SK-N-SH (cell line): Measurements from ENCODE around the gene CCDC88C. TPM values are rescaled to one million over a fixed set of nuclear protein-coding genes. Genes with fewer than 3 reads are reported as not detected.

Source experiments
- CTCF ChIA-PET: fragments of 300-600, 350-600 bp; formaldehyde crosslinking; extraction: SDS; loops from one replicate; lab custom pipeline; 2021; lab: Yijun Ruan, JAX
- POLR2A ChIA-PET: fragments of 350-600 bp; sonication (Branson Sonifier 250); formaldehyde crosslinking; extraction: SDS; loops from one replicate; lab custom pipeline; 2020; ENCODE audit warnings: antibody characterized with exemption, inconsistent platforms; lab: Yijun Ruan, JAX
- DNase-seq: peaks from one replicate; pipeline ENCODE4 v3.0.0; 2012
- H2AFZ ChIP-seq: fragments of 200-600 bp; sonication (generic); 2 replicates; pipeline ENCODE4 v1.8.1; 2016; ENCODE audit warnings: antibody characterized with exemption, mild to moderate bottlenecking, low read depth
- H3F3A ChIP-seq: fragments of 200-600 bp; sonication (generic); replicated peaks from 2 replicates; pipeline ENCODE3; 2016; ENCODE audit warnings: antibody characterized with exemption, mild to moderate bottlenecking; ENCODE audit not compliant: insufficient read depth
- H3K27ac ChIP-seq, 2 experiments: fragments of 200-500 bp in 1 of 2; fragments of 200-600 bp in 1 of 2; sonication (Bioruptor generic) in 1 of 2; sonication (generic), shearing (Covaris generic) in 1 of 2; 2 replicates each; pipeline versions ENCODE4 v1.5.1 to v1.6.1; 2014 to 2016; ENCODE audit warnings: low read depth in 2 of 2, inconsistent platforms in 1 of 2, low read length in 1 of 2, mild to moderate bottlenecking in 1 of 2, mixed read lengths in 1 of 2
- H3K27me3 ChIP-seq: fragments of 200-600 bp; sonication (generic), shearing (Covaris generic); 2 replicates; pipeline ENCODE4 v1.6.1; 2016; ENCODE audit warnings: mixed run types; ENCODE audit not compliant: insufficient read depth
- H3K36me3 ChIP-seq, 2 experiments: fragments of 200-500 bp in 1 of 2; fragments of 200-600 bp in 1 of 2; sonication (Bioruptor generic) in 1 of 2; sonication (generic) in 1 of 2; replicated peaks in 1 of 2; 2 replicates each; pipeline versions ENCODE3 to v1.5.1; 2014 to 2016; ENCODE audit warnings: low read length in 1 of 2, mild to moderate bottlenecking in 1 of 2; ENCODE audit not compliant: insufficient read depth in 2 of 2, control insufficient read depth in 1 of 2
- H3K4me1 ChIP-seq, 2 experiments: fragments of 200-500 bp in 1 of 2; fragments of 200-600 bp in 1 of 2; sonication (Bioruptor generic) in 1 of 2; sonication (generic), shearing (Covaris generic) in 1 of 2; 2 replicates each; pipeline versions ENCODE4 v1.5.1 to v1.6.1; 2014 to 2016; ENCODE audit warnings: low read depth in 1 of 2, low read length in 1 of 2, mixed run types in 1 of 2; ENCODE audit not compliant: insufficient read depth in 2 of 2, control insufficient read depth in 1 of 2
- H3K4me2 ChIP-seq: fragments of 200-600 bp; sonication (generic), shearing (Covaris generic); 2 replicates; pipeline ENCODE4 v1.6.1; 2017; ENCODE audit warnings: mixed run types
- H3K4me3 ChIP-seq, 2 experiments: fragments of 200-500 bp in 1 of 2; fragments of 200-600 bp in 1 of 2; sonication (Bioruptor generic) in 1 of 2; sonication (generic), shearing (Covaris generic) in 1 of 2; 2 replicates each; pipeline versions ENCODE4 v1.5.1 to v1.8.1; 2014 to 2016; ENCODE audit warnings: low read depth in 2 of 2, inconsistent platforms in 1 of 2, low read length in 1 of 2, mild to moderate bottlenecking in 1 of 2, mixed read lengths in 1 of 2, moderate library complexity in 1 of 2
- H3K79me2 ChIP-seq: fragments of 200-600 bp; sonication (generic); 2 replicates; pipeline ENCODE4 v1.8.1; 2017; ENCODE audit warnings: mild to moderate bottlenecking; ENCODE audit not compliant: insufficient read depth
- H3K9ac ChIP-seq: fragments of 200-600 bp; sonication (generic); 2 replicates; pipeline ENCODE4 v1.6.1; 2017; ENCODE audit warnings: mixed run types
- H3K9me2 ChIP-seq: fragments of 200-600 bp; sonication (generic); 2 replicates; pipeline ENCODE4 v1.6.1; 2017; ENCODE audit warnings: mixed run types
- H3K9me3 ChIP-seq: fragments of 200-600 bp; sonication (generic); 2 replicates; pipeline ENCODE4 v1.6.1; 2017; ENCODE audit warnings: mixed run types, mild to moderate bottlenecking, moderate library complexity
- H4K20me1 ChIP-seq: fragments of 200-600 bp; sonication (generic); 2 replicates; pipeline ENCODE4 v1.6.1; 2017; ENCODE audit warnings: mild to moderate bottlenecking, mixed run types; ENCODE audit not compliant: insufficient read depth
- EZH2phosphoT487 ChIP-seq: fragments of 200-600 bp; sonication (generic); IDR thresholded peaks from 2 replicates; pipeline ENCODE4 v1.6.1; 2017; ENCODE audit warnings: low read depth, mixed run types, mild to moderate bottlenecking, antibody characterized with exemption, moderate library complexity, borderline replicate concordance
- JUND ChIP-seq: IDR thresholded peaks from 2 replicates; pipeline ENCODE4 v1.4.0; 2012
- NRF1 ChIP-seq: IDR thresholded peaks from 2 replicates; pipeline ENCODE4 v1.6.1; 2012; ENCODE audit warnings: low read depth, mild to moderate bottlenecking, low read length
- RCOR1 ChIP-seq: fragments of 150-350 bp; IDR thresholded peaks from 2 replicates; pipeline ENCODE4 v1.6.1; 2017; ENCODE audit warnings: antibody characterized with exemption, low read length
- SMC3 ChIP-seq: IDR thresholded peaks from 2 replicates; pipeline ENCODE4 v1.6.1; 2012; ENCODE audit warnings: low read depth, low read length, improper control_type of control experiment
- TAF1 ChIP-seq: IDR thresholded peaks from 2 replicates; pipeline ENCODE4 v1.6.1; 2012; ENCODE audit warnings: low read depth, mild to moderate bottlenecking, low read length, moderate library complexity, borderline replicate concordance
- TCF12 ChIP-seq: IDR thresholded peaks from 2 replicates; pipeline ENCODE4 v1.4.0; 2012
- WGBS: methylation state at CpG from one replicate; pipeline ENCODE4 v1.1.6; 2017; ENCODE audit warnings: low lambda C conversion rate; 5-methylcytosine and 5-hydroxymethylcytosine counted together
- polyA plus RNA-seq, 3 experiments: library from polyadenylated mRNA; depleted of rRNA; stranded (reverse); fragments of >200 nt; gene quantifications; 2 replicates each; pipeline ENCODE4 v1.2.3, GENCODE V29; 2012
- TF ChIP-seq, protein P1 (sequence below): IDR thresholded peaks from 2 replicates; pipeline ENCODE4 v1.6.1; 2012; ENCODE audit warnings: mild to moderate bottlenecking, low read depth, low read length, moderate library complexity
- TF ChIP-seq, protein P2 (sequence below): IDR thresholded peaks from 2 replicates; pipeline ENCODE4 v1.4.0; 2012; ENCODE audit warnings: low read depth, borderline replicate concordance
- TF ChIP-seq, protein P3 (sequence below): fragments of 200-600 bp; sonication (generic); IDR thresholded peaks from 2 replicates; pipeline ENCODE4 v1.6.1; 2017; ENCODE audit warnings: antibody characterized with exemption, mild to moderate bottlenecking, moderate library complexity
- TF ChIP-seq, protein P4 (sequence below): IDR thresholded peaks from 2 replicates; pipeline ENCODE4 v1.4.0; 2012; ENCODE audit warnings: low read depth, borderline replicate concordance
- TF ChIP-seq, protein P5 (sequence below): fragments of 150-350 bp; IDR thresholded peaks from 2 replicates; pipeline ENCODE4 v1.6.1; 2017; ENCODE audit warnings: antibody characterized with exemption, low read length, low read depth, borderline replicate concordance

Gene CCDC88C
- polyA plus RNA-seq, 1 of the 3 experiments (the other 2 are of a cell fraction), result 0.39 TPM

DNA sequence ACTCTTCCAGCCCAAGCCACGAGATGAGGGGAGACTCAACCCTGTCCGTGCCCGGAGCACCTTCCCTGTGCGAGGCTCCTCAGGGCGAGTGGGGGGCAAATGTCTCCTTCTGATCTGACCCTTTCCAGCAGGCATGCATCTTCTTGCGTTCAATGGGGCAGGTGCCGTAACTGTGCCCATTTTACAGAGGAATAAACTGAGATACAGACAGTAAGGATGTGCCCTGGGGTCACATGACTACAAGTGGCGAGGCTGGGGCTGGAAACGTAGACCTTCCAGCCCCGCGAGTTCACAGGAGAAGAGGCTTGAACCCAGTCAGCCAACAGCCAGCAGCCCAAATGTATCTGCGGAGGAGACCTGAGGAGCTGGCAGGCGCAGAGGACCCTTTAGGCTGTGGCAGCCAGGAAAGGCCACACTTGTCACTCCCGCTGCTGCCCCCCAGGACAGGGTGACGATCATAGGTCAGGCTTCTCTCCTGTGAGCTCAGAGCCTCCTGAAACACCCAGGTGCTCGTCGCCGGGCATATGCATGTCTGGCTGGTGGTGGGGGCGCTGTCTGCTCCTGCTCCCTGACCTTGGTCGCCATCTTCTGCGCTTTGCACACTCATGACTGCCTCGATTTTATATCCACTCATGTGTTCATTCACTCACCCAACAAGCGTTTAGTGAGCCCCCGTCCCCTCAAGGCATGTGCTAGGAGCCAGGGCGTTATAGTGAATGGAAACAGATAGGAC lies 41.7 kb downstream of the CCDC88C start (continued):
- TF ChIP-seq, protein P1, sequence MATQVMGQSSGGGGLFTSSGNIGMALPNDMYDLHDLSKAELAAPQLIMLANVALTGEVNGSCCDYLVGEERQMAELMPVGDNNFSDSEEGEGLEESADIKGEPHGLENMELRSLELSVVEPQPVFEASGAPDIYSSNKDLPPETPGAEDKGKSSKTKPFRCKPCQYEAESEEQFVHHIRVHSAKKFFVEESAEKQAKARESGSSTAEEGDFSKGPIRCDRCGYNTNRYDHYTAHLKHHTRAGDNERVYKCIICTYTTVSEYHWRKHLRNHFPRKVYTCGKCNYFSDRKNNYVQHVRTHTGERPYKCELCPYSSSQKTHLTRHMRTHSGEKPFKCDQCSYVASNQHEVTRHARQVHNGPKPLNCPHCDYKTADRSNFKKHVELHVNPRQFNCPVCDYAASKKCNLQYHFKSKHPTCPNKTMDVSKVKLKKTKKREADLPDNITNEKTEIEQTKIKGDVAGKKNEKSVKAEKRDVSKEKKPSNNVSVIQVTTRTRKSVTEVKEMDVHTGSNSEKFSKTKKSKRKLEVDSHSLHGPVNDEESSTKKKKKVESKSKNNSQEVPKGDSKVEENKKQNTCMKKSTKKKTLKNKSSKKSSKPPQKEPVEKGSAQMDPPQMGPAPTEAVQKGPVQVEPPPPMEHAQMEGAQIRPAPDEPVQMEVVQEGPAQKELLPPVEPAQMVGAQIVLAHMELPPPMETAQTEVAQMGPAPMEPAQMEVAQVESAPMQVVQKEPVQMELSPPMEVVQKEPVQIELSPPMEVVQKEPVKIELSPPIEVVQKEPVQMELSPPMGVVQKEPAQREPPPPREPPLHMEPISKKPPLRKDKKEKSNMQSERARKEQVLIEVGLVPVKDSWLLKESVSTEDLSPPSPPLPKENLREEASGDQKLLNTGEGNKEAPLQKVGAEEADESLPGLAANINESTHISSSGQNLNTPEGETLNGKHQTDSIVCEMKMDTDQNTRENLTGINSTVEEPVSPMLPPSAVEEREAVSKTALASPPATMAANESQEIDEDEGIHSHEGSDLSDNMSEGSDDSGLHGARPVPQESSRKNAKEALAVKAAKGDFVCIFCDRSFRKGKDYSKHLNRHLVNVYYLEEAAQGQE, result no peak

DNA sequence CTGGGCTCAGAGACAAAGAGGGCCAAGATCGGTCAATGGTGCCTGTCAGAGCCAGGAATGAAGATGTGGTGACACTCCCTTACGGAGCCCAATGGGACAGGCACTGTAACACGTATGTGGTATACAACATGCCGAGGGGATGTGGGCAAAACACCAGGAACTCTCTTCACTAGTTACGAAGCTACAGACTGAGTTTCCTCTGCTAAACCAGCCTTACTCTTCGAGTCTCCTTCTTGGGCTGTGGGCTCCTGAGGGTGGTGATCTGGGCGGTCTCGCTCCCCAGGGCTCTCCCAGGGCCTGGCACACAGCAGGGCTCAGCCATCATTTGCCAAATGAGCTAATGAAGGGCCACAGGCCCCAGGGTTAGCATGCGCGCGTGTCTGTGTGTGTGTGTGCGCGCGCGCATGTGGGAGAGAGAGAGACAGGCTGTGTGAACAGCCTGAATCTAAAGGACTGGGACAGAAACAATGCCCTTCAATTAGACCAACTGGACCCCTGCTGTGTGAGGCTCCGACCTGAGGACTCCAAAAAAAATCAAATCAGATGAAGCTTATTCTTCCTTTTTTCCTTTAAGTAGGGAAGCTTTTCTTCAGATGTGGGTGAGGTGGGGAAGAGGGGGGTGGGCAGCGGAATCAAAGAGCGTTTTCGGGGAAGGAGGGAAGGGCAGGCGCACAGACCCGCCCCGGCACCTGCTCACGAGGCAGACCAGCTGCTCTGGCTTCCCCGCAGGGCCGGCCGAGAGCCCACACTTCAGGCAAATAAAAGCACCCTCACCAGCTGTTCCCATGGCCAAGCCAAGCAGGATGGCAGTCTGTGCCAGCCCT lies 42.5 kb downstream of the CCDC88C start:
- H3K4me1 ChIP-seq, result peaks cover 18 to 98% of the 10 kb centered on the region in 2 experiments
- H3K27me3 ChIP-seq, result no peaks in the 10 kb centered on the region
- ChIA-PET POLR2A (interaction anchor here (0.8 kb wide), 1 partner anchor 20 kb away, joined by 3 read pairs; no protein-coding TSS in a partner anchor), CTCF (interaction anchor here (0.7 to 14.4 kb wide), 8 partner anchors 13 to 472 kb away, joined by 3 to 154 read pairs (median 6); no protein-coding TSS in a partner anchor)
- no peak overlapping the region for H3K27ac ChIP-seq
- no peaks in the 10 kb centered on the region for H3K9me2 ChIP-seq
- no peak for DNase-seq
- WGBS, result 91% methylated on average over 21 of the region's 26 CpGs
- no peak overlapping the region for H3K4me2 ChIP-seq
- H2AFZ ChIP-seq, result no peak overlapping the region
- no peaks in the 10 kb centered on the region for H3K79me2 ChIP-seq
- no peaks in the 10 kb centered on the region for H3K36me3 ChIP-seq
- no peak overlapping the region for H3K9ac ChIP-seq
- no peaks in the 10 kb centered on the region for H3K9me3 ChIP-seq
- no peaks in the 10 kb centered on the region for H3F3A ChIP-seq
- H4K20me1 ChIP-seq, result no peaks in the 10 kb centered on the region
- TF ChIP-seq EZH2phosphoT487 (no peak), TAF1 (no peak), SMC3 (no peak), TCF12 (no peak), RCOR1 (no peak), JUND (no peak), NRF1 (no peak)
- TF ChIP-seq, protein P2, sequence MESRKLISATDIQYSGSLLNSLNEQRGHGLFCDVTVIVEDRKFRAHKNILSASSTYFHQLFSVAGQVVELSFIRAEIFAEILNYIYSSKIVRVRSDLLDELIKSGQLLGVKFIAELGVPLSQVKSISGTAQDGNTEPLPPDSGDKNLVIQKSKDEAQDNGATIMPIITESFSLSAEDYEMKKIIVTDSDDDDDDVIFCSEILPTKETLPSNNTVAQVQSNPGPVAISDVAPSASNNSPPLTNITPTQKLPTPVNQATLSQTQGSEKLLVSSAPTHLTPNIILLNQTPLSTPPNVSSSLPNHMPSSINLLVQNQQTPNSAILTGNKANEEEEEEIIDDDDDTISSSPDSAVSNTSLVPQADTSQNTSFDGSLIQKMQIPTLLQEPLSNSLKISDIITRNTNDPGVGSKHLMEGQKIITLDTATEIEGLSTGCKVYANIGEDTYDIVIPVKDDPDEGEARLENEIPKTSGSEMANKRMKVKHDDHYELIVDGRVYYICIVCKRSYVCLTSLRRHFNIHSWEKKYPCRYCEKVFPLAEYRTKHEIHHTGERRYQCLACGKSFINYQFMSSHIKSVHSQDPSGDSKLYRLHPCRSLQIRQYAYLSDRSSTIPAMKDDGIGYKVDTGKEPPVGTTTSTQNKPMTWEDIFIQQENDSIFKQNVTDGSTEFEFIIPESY, result no peak
- TF ChIP-seq, protein P3, sequence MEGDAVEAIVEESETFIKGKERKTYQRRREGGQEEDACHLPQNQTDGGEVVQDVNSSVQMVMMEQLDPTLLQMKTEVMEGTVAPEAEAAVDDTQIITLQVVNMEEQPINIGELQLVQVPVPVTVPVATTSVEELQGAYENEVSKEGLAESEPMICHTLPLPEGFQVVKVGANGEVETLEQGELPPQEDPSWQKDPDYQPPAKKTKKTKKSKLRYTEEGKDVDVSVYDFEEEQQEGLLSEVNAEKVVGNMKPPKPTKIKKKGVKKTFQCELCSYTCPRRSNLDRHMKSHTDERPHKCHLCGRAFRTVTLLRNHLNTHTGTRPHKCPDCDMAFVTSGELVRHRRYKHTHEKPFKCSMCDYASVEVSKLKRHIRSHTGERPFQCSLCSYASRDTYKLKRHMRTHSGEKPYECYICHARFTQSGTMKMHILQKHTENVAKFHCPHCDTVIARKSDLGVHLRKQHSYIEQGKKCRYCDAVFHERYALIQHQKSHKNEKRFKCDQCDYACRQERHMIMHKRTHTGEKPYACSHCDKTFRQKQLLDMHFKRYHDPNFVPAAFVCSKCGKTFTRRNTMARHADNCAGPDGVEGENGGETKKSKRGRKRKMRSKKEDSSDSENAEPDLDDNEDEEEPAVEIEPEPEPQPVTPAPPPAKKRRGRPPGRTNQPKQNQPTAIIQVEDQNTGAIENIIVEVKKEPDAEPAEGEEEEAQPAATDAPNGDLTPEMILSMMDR, result no peak
- TF ChIP-seq, protein P4, sequence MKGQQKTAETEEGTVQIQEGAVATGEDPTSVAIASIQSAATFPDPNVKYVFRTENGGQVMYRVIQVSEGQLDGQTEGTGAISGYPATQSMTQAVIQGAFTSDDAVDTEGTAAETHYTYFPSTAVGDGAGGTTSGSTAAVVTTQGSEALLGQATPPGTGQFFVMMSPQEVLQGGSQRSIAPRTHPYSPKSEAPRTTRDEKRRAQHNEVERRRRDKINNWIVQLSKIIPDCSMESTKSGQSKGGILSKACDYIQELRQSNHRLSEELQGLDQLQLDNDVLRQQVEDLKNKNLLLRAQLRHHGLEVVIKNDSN, result no peak
- TF ChIP-seq, protein P5, sequence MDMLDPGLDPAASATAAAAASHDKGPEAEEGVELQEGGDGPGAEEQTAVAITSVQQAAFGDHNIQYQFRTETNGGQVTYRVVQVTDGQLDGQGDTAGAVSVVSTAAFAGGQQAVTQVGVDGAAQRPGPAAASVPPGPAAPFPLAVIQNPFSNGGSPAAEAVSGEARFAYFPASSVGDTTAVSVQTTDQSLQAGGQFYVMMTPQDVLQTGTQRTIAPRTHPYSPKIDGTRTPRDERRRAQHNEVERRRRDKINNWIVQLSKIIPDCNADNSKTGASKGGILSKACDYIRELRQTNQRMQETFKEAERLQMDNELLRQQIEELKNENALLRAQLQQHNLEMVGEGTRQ, result no peak
- H3K4me3 ChIP-seq, result no peak overlapping the region
